AG04449 (cell line): Measurements from ENCODE around the gene TMED6.
"Not testable (repeated sequence)": the region's sequence is repeated elsewhere in the genome, so short reads cannot be mapped to it uniquely, and the experiment has no call there.

Source experiments
- CTCF ChIA-PET: fragments of 350-600 bp; formaldehyde crosslinking; extraction: SDS; loops from one replicate; lab custom pipeline; 2021; ENCODE audit warnings: antibody characterized with exemption; lab: Yijun Ruan, JAX
- POLR2A ChIA-PET: fragments of 400-600, 350-600 bp; formaldehyde crosslinking; extraction: SDS; loops from one replicate; lab custom pipeline; 2020; ENCODE audit warnings: antibody characterized with exemption, inconsistent platforms; lab: Yijun Ruan, JAX
- DNase-seq: peaks from one replicate; pipeline ENCODE4 v3.0.0-alpha.2; 2010; ENCODE audit warnings: low read depth, low spot score
- H3K4me3 ChIP-seq: 2 replicates; pipeline ENCODE4 v1.5.1; 2011; ENCODE audit warnings: low read depth, mild to moderate bottlenecking, control low read depth, low read length
- TF ChIP-seq, protein P1 (sequence below): IDR thresholded peaks from one replicate; pipeline ENCODE4 v1.5.1; 2011; ENCODE audit warnings: mild to moderate bottlenecking, moderate library complexity, low read length, control low read depth, inconsistent platforms; ENCODE audit not compliant: insufficient read depth; ENCODE audit errors: missing control alignments

TMED6 gene

DNA sequence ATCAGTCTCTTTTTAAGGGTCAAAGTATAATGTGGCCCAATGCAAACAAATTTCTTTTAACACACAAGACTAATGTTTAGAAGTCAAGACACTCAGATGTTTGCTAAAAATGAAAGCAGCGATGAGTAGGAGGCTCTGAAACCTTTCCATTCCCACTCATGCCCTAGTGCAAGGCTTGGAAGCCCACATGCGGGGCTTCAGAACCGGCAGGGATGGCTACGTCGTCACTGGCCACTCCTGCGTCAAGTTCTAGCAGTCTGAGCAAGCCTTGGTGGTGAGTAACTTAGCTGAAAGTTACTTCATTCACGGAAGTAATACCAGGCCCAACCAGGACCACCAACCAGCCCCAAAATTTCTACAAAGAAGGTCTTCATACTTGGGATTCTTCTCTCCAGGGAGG is 14.8 kb upstream of the TMED6 start:
- no peak for DNase-seq
- ChIA-PET CTCF (interaction anchor here (1.3 kb wide), 1 partner anchor 13 kb away, joined by 4 read pairs; no protein-coding TSS in a partner anchor), POLR2A (no interaction called here)
- TF ChIP-seq, protein P1, sequence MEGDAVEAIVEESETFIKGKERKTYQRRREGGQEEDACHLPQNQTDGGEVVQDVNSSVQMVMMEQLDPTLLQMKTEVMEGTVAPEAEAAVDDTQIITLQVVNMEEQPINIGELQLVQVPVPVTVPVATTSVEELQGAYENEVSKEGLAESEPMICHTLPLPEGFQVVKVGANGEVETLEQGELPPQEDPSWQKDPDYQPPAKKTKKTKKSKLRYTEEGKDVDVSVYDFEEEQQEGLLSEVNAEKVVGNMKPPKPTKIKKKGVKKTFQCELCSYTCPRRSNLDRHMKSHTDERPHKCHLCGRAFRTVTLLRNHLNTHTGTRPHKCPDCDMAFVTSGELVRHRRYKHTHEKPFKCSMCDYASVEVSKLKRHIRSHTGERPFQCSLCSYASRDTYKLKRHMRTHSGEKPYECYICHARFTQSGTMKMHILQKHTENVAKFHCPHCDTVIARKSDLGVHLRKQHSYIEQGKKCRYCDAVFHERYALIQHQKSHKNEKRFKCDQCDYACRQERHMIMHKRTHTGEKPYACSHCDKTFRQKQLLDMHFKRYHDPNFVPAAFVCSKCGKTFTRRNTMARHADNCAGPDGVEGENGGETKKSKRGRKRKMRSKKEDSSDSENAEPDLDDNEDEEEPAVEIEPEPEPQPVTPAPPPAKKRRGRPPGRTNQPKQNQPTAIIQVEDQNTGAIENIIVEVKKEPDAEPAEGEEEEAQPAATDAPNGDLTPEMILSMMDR, result no peak
- no peak overlapping the region for H3K4me3 ChIP-seq

DNA sequence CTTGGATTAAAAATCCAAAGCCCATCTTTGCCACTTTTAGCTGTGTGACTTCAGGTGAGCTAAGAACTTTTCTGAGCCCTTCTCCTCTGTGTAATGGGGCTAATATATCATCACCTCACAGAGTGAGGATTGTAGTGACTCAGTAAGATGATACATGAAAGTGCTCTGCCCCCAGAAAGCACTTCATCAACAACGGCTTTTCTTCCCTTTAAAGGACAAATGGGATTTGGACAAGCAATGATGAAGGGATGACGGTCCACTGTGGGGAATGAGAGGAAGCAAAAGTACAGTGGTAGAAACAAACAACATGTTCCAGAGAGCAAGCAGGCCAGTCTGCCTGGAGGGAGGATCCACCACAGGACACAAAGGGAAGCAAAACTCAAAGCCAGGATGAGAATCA is 14.3 kb upstream of the TMED6 start:
- no peak for DNase-seq
- ChIA-PET POLR2A (no interaction called here), CTCF (interaction anchor here (1.3 kb wide), 1 partner anchor 14 kb away, joined by 4 read pairs; no protein-coding TSS in a partner anchor)
- H3K4me3 ChIP-seq, result no peak overlapping the region
- TF ChIP-seq, protein P1, result no peak

DNA sequence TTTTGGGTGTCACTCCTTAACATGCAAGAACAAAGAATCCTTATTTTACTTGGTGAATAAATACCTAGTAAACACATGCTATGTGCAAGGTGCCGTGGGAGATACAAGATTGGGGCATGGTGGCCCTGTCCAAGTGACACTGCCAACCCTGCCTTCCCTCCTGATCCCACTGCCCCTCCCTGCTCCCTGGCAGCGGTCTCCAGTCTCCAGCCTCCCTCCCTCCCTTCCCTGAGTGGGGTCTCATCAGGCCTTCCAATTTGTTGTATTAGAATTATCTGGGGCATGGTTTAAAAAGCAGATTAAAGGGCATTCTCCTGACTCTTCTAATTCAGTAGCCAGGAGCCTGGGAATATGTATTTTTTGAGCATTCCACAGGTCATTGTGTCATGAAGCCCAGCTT is 12.5 kb upstream of the TMED6 start:
- ChIA-PET CTCF (interaction anchor here (1.1 kb wide), 1 partner anchor 391 kb away, joined by 4 read pairs; the partner anchor contains the start of gene NOB1), POLR2A (no interaction called here)
- no peak overlapping the region for H3K4me3 ChIP-seq
- DNase-seq, result no peak
- TF ChIP-seq, protein P1, result no peak

DNA sequence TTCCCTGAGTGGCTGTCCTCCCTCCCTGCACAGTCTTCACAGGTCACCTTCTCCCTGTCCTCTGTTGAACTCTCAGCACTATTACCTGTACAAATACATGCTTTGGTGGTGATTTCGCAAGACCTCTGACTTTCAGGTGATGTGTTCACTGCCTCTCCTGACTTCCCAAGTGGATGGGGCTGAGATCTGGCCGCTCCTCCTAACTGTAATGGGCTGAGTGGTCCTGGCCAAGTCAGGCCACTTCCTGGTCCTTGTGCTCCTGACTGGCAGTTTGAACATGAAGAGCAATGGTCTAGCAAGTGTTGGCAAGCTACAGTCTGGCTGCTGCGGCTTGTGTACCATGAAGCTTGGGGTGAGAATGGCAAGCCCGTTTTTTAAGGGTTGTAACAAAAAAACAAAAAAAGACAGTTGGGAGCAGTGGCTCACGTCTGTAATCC is 11.7 kb upstream of the TMED6 start:
- TF ChIP-seq, protein P1, result no peak
- DNase-seq, result no peak
- POLR2A ChIA-PET, result no interaction called here
- CTCF ChIA-PET, result no interaction called here
- no peak overlapping the region for H3K4me3 ChIP-seq

DNA sequence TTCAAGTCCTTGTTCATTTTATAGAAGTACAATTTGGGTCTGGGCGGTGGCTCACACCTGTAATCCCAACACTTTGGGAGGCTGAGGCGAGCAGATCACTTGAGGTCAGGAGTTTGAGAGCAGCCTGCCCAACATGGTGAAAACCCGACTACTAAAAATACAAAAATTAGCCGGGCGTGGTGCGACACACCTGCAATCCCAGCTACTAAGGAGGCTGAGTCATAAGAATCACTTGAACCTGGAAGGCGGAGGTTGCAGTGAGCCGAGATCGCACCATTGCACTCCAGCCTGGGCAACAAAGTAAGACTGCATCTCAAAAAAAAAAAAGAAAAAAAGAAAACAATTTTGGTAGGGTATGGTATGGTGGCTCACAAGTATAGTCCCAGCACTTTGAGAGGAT is 8.5 kb upstream of the TMED6 start:
- DNase-seq, POLR2A ChIA-PET, H3K4me3 ChIP-seq: not testable (repeated sequence)
- CTCF ChIA-PET, result interaction anchor here (0.9 kb wide), 1 partner anchor 10 kb away, joined by 3 read pairs; no protein-coding TSS in a partner anchor

DNA sequence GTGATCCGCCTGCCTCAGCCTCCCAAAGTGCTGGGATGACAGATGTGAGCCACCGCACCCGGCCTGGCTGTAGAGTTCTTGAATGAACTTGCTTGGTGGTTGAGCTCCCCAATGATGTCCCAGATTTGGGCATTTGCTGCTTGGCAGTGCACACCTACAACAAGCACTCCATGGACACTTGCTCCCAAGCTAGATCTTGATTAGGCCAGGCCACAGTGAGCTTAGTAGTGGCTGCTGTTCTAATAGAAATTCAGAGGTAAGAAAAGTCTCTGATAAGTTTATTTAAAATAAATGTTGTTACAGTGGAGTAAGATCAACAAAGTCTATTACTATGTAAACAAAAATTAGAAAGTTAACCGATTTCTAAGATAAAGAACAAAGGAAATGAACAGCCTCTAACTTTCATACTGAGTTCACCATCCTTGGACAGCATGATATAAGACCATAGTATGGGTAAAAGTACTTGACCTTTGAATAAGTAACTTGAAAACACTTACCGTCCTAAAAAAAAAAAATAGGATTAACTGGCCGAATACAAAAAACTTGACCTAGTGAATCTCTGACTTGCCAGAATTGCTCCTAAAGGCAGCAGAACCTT is 951 bp downstream of the TMED6 start:
- H3K4me3 ChIP-seq, result no peak overlapping the region
- no peak for DNase-seq
- TF ChIP-seq, protein P1, result no peak
- ChIA-PET CTCF (interaction anchor here (1.4 to 1.9 kb wide), 2 partner anchors 9 to 10 kb away, joined by 3 to 6 read pairs; no protein-coding TSS in a partner anchor), POLR2A (no interaction called here)

DNA sequence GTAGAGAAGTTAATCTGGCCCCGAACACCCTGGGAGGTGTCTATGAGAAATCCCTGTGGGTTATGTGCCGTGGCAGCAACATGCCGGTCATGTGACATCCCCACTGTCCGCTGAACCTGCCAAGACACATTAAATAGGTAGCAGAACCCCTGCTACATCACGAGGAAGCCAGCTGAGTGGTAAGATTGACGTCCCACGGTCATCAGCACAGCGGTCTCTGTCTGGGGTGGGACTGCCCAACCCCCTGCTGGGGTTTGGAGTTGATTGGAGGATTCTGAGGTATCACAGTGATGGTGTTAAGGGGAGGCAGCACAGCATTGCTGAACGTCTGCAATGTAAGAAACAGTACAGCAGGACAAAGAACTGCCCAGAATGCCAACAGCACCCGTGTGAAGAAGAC is 2.0 kb downstream of the TMED6 start:
- POLR2A ChIA-PET, result no interaction called here
- CTCF ChIA-PET, result interaction anchor here (1.4 kb wide), 1 partner anchor 10 kb away, joined by 3 read pairs; no protein-coding TSS in a partner anchor

More for the DNA sequence above, 2.0 kb downstream of the TMED6 start:
- TF ChIP-seq, protein P1, result no peak
- no peak for DNase-seq
- H3K4me3 ChIP-seq, result no peak overlapping the region
